GM19193 (cell line): ENCODE measurements around the gene KCNH6.

Experiments
- POLR2A ChIP-seq: IDR thresholded peaks from 4 replicates; pipeline ENCODE4 v1.6.1; 2011; ENCODE audit not compliant: insufficient read depth, insufficient read length; ENCODE audit errors: extremely low read depth

The KCNH6 gene

DNA sequence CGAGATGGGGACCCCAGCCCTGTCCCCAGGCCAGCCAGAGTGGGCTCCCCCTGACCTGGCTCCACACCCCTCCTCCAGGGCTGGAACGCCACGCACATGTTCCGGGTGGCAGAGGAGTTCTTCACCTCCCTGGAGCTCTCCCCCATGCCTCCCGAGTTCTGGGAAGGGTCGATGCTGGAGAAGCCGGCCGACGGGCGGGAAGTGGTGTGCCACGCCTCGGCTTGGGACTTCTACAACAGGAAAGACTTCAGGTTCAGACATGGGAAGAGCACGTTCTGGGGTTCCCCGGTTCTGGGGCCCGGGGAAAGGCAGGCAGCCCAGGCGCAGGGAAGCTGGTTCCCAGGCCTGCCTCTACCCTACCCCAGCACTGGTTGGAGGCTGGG lies 41.7 kb upstream of the KCNH6 start:
- no peak for TF ChIP-seq POLR2A

DNA sequence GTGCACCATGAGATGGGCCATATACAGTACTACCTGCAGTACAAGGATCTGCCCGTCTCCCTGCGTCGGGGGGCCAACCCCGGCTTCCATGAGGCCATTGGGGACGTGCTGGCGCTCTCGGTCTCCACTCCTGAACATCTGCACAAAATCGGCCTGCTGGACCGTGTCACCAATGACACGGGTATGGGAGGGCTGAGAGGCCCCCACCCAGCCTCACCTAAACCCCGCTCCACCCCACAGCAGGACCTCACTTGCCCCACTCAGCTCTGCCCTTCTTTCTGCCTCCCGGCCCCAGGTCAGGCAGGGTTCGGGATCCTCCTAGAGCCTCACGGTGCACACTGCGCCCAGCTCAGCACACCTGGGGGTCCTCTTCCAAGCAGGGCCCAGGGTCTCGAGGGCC lies 40.6 kb upstream of the KCNH6 start:
- no peak for TF ChIP-seq POLR2A

DNA sequence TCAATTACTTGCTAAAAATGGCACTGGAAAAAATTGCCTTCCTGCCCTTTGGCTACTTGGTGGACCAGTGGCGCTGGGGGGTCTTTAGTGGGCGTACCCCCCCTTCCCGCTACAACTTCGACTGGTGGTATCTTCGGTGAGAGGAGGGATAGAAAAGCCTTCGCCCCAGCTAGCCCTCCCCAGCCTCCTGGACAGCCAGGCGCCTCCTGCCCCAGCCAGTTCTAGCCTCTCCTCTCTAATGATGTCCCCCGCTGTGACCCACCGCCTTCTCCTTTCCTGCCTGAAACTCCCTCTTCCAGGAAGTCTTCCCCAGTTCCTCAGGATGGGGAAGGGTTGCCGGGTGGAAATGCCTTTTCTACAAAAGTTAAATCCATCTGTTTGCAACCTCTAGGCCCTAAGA lies 40.1 kb upstream of the KCNH6 start:
- TF ChIP-seq POLR2A, result no peak

GRCh38 chr17:63483655-63484575 lies 39.2 kb upstream of the KCNH6 start:
- no peak for TF ChIP-seq POLR2A

- no peak for TF ChIP-seq POLR2A
These were observed 36.7 kb upstream of the KCNH6 start for GRCh38 chr17:63486317-63487013.

- no peak for TF ChIP-seq POLR2A
These were observed 36.2 kb upstream of the KCNH6 start for GRCh38 chr17:63487014-63487339.

DNA sequence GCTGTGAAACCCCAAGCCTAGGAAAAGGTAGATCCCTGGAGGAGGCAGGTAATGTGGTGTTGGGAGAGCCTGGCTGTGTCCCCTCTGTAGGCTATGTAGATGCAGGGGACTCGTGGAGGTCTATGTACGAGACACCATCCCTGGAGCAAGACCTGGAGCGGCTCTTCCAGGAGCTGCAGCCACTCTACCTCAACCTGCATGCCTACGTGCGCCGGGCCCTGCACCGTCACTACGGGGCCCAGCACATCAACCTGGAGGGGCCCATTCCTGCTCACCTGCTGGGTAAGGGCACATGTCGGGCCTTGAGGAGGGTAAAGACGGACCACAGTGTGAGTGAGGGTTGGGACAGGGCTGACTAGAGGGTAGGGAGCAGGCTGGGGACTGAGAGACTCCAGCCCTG lies 34.3 kb upstream of the KCNH6 start:
- TF ChIP-seq POLR2A, result no peak

- TF ChIP-seq POLR2A, result no peak
These were observed 33.9 kb upstream of the KCNH6 start for GRCh38 chr17:63489291-63489690.

DNA sequence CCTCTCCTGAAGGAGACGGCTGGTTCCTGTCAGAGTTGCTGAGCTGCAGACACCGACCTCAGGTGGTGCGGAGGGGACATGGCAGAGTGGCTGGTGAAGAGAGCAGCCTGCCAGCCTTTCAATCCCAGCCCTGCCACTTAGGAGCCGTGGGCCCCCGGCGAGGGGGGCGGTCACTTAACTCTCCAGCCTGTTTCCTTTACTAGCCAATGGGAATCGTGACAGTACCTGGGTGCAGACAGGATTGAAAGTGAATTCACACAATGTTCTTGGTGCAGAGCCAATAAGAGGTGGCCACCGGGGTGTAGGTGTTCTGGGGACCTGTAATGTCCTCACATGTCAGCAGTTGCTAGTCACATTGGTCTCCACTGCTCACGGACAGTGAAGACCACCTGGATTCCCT lies 32.8 kb upstream of the KCNH6 start:
- TF ChIP-seq POLR2A, result no peak

- TF ChIP-seq POLR2A, result no peak
These were observed 32.2 kb upstream of the KCNH6 start for GRCh38 chr17:63490858-63491400.

- TF ChIP-seq POLR2A, result no peak
These were observed 31.7 kb upstream of the KCNH6 start for GRCh38 chr17:63491413-63491812.

DNA sequence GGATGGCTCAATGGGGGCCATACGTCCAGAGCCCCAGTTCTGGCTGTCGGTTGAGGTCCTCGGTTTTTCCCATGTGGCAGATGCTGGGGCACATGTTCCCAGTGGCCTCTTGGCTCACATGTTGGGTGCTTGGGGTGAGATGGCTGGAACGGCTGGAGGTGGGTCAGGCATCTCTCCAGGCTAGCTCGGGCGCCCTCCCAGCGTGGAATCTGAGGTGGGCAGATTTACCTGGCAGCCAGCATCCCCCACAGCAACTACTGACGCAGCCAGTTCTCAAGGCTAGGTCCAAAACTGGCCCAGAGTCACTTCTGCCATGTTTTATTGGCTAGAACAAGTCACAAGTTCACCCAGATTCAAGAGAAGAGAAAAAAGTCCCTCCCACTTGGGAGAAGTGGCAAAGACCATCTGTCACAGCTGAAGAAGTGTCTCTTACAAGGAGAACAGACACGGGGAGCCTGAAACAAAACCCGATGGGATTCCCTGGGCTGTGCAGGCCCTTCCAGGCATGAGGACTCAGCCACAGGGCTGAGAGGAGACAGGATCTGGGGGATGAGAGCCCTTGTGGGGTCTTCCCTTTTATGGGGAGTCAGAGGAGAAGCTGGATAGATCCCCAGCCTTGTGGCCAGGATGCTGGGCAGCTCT lies 31.1 kb upstream of the KCNH6 start:
- TF ChIP-seq POLR2A, result no peak

- TF ChIP-seq POLR2A, result no peak
These were observed 30.2 kb upstream of the KCNH6 start for GRCh38 chr17:63492940-63493339.

- no peak for TF ChIP-seq POLR2A
These were observed 29.7 kb upstream of the KCNH6 start for GRCh38 chr17:63493411-63493810.

DNA sequence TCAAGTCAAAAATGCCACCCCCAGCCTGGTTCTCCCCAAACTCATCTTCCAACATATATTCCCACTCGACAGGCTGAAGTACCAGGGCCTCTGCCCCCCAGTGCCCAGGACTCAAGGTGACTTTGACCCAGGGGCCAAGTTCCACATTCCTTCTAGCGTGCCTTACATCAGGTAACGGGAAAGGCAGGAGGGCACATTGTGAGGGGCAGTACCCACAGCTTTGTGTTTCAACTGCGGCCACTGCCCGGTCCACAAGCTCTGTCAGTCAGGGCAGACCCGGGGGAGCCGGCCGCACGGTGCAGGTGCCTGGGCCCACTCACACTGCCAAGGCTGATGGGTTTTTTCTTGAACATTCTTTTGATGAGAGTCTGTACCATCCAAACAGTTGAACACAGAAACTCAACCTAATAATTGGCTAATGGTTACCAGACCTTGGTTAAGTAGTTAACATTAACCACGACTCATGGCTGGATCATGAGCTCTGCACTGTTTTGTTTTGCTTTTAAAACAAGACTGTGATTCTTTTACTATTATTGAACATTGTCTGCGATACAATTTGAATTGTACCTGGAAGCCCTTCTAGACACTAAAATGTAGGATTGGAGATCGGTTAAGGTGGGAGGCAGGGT lies 28.7 kb upstream of the KCNH6 start:
- no peak for TF ChIP-seq POLR2A
